Measurements from ENCODE around the gene CIDEC. TPM values are rescaled to one million over a fixed set of nuclear protein-coding genes. Genes with fewer than 3 reads are reported as not detected.

Gene CIDEC
- polyA plus RNA-seq, 3 donors: 0.08 TPM; not detected in 2

DNA sequence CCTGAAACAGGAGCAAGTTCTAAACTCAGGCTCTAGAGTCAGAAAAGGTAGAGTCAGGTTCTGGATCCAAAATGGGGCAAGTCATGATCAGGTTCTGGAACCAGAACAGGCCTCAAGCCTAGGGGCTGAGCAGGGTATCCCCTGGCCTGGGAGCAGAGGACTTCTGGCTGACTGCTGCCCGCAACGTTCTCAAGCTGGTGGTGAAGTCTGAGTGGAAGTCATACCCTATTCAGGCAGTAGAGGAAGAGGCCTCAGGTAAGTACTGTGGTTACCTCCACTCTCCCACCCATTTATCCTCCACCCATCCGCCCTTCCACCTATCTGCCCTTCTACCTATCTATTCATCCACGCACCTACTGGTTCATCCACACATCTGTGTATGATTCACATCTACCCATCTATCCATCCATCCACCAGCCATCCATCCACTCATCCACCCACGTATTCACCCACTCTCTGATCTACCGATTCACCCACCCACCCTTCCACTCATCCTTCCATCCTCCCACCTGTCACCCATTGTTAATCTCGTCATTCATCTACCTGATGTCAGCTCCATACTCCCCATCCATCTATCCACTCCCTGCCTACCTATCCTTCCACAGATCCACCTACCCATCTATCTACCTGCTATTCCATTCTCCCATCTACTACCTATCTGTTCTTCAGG lies 61.3 kb downstream of the CIDEC start:
- no peak overlapping the region for H3K9ac ChIP-seq (ENCODE audit: insufficient read depth, low read length, poor library complexity, severe bottlenecking)
- no peaks in the 10 kb centered on the region for H3K27me3 ChIP-seq (ENCODE audit: control insufficient read depth in 2 of 2, insufficient read depth in 2 of 2, low read length in 2 of 2)
- no peak overlapping the region for H3K4me3 Mint-ChIP-seq
- no peak overlapping the region for H3K4me2 ChIP-seq (replicated peaks; ENCODE audit: extremely low read depth, low read length, poor library complexity, severe bottlenecking)
- H3K4me3 ChIP-seq (replicated peaks in 1 of 3; ENCODE audit: low read depth in 2 of 3, low read length in 3 of 3): no peak overlapping the region
- intact Hi-C loops (cut with micrococcal nuclease): no loop called here
- no peaks in the 10 kb centered on the region for H3K79me2 ChIP-seq (ENCODE audit: insufficient read depth, low read length)
- 95% methylated on average over 5 of the region's 7 CpGs for WGBS (ENCODE audit: insufficient coverage)
- no peaks in the 10 kb centered on the region for H4K20me1 ChIP-seq (ENCODE audit: insufficient read depth, low read length)
- H3K27ac ChIP-seq (ENCODE audit: low read depth in 1 of 2, low read length in 2 of 2): no peak overlapping the region
- DNase-seq: no peak
- peaks cover 0 to 7% (median 3%) of the 10 kb centered on the region in 3 donors for H3K27me3 Mint-ChIP-seq (ENCODE audit: low read depth in 3 of 3)
- no peak overlapping the region for H2AFZ ChIP-seq (ENCODE audit: insufficient read depth, low read depth, low read length, poor library complexity, severe bottlenecking)
- H3K4me1 ChIP-seq (ENCODE audit: control insufficient read depth in 1 of 2, insufficient read depth in 2 of 2, low read length in 2 of 2): no peaks in the 10 kb centered on the region
- no peaks in the 10 kb centered on the region for H3K9me3 ChIP-seq (replicated peaks in 1 of 2; ENCODE audit: control insufficient read depth in 1 of 2, insufficient read depth in 1 of 2, low read length in 2 of 2)
- peak overlapping the region in 2 of 7 donors; percentile 28 to 61 for H3K27ac Mint-ChIP-seq
- TF ChIP-seq, protein P1, sequence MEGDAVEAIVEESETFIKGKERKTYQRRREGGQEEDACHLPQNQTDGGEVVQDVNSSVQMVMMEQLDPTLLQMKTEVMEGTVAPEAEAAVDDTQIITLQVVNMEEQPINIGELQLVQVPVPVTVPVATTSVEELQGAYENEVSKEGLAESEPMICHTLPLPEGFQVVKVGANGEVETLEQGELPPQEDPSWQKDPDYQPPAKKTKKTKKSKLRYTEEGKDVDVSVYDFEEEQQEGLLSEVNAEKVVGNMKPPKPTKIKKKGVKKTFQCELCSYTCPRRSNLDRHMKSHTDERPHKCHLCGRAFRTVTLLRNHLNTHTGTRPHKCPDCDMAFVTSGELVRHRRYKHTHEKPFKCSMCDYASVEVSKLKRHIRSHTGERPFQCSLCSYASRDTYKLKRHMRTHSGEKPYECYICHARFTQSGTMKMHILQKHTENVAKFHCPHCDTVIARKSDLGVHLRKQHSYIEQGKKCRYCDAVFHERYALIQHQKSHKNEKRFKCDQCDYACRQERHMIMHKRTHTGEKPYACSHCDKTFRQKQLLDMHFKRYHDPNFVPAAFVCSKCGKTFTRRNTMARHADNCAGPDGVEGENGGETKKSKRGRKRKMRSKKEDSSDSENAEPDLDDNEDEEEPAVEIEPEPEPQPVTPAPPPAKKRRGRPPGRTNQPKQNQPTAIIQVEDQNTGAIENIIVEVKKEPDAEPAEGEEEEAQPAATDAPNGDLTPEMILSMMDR (IDR thresholded peaks at IDR 0.05): no peak
- no peaks in the 10 kb centered on the region for H3K4me1 Mint-ChIP-seq
- peaks cover 0 to 2% (median 0%) of the 10 kb centered on the region in 7 donors for H3K9me3 Mint-ChIP-seq
- H3K36me3 Mint-ChIP-seq: peaks cover 26 to 48% of the 10 kb centered on the region in 2 donors
- H3K36me3 ChIP-seq (replicated peaks in 1 of 2; ENCODE audit: control insufficient read depth in 1 of 2, insufficient read depth in 2 of 2, low read length in 2 of 2): peaks cover 6 to 32% of the 10 kb centered on the region in 2 donors

DNA sequence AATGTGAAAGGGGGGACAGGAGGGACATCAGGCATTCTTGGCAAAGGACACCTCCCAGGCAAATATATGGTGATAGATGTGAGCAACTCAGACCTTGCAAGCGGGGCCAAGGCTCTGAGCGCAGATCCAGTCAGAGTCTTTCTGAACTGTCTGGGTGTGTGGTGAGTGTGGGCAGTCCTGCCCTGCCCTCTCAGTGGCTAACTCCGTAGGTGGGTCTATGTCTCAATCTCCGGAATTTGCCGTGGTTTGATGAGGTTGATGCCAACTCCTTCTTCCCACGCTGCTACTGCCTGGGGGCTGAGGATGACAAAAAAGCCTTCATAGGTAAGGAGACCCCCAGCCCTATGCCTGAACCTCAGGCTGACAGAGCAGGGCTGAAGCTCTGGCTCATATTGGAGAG lies 62.6 kb downstream of the CIDEC start:
- no peak overlapping the region for H3K4me3 Mint-ChIP-seq
- no peaks in the 10 kb centered on the region for H3K79me2 ChIP-seq (ENCODE audit: insufficient read depth, low read length)
- H3K27me3 ChIP-seq (ENCODE audit: control insufficient read depth in 2 of 2, insufficient read depth in 2 of 2, low read length in 2 of 2): no peaks in the 10 kb centered on the region
- no peak overlapping the region for H3K4me3 ChIP-seq (replicated peaks in 1 of 3; ENCODE audit: low read depth in 2 of 3, low read length in 3 of 3)
- peaks cover 0 to 7% (median 3%) of the 10 kb centered on the region in 3 donors for H3K27me3 Mint-ChIP-seq (ENCODE audit: low read depth in 3 of 3)
- TF ChIP-seq, protein P1 (IDR thresholded peaks at IDR 0.05): no peak
- intact Hi-C loops (cut with micrococcal nuclease): no loop called here
- no peaks in the 10 kb centered on the region for H3K4me1 Mint-ChIP-seq
- peaks cover 35 to 58% of the 10 kb centered on the region in 2 donors for H3K36me3 Mint-ChIP-seq
- H3K27ac ChIP-seq (ENCODE audit: low read depth in 1 of 2, low read length in 2 of 2): no peak overlapping the region
- WGBS (ENCODE audit: insufficient coverage): 92% methylated on average over 6 of the region's 6 CpGs
- no peak overlapping the region for H2AFZ ChIP-seq (ENCODE audit: insufficient read depth, low read depth, low read length, poor library complexity, severe bottlenecking)
- no peaks in the 10 kb centered on the region for H3K9me3 ChIP-seq (replicated peaks in 1 of 2; ENCODE audit: control insufficient read depth in 1 of 2, insufficient read depth in 1 of 2, low read length in 2 of 2)
- DNase-seq: no peak
- peaks cover 0 to 2% (median 0%) of the 10 kb centered on the region in 7 donors for H3K9me3 Mint-ChIP-seq
- H3K4me1 ChIP-seq (ENCODE audit: control insufficient read depth in 1 of 2, insufficient read depth in 2 of 2, low read length in 2 of 2): no peaks in the 10 kb centered on the region
- H3K9ac ChIP-seq (ENCODE audit: insufficient read depth, low read length, poor library complexity, severe bottlenecking): no peak overlapping the region
- no peaks in the 10 kb centered on the region for H4K20me1 ChIP-seq (ENCODE audit: insufficient read depth, low read length)
- H3K36me3 ChIP-seq (replicated peaks in 1 of 2; ENCODE audit: control insufficient read depth in 1 of 2, insufficient read depth in 2 of 2, low read length in 2 of 2): peaks cover 15 to 44% of the 10 kb centered on the region in 2 donors
- peak overlapping the region in 1 of 7 donors; percentile 70 for H3K27ac Mint-ChIP-seq
- H3K4me2 ChIP-seq (replicated peaks; ENCODE audit: extremely low read depth, low read length, poor library complexity, severe bottlenecking): no peak overlapping the region

Small RNAs within 50 kb of the gene (small RNA-seq; reads per million reads assigned to genes)
- gene RNU6-882P (ENCODE audit: insufficient read length, low read depth): not detected

Other genes with a start within 250 kb of the CIDEC start
- gene MTMR14, start 230.7 kb downstream of the CIDEC start, polyA plus RNA-seq: 100 to 1,000 TPM; 126 to 174 (median 167) TPM
- under 1 TPM in 2 of 3 donors, not detected in 1; 0.51 to 0.55 TPM for gene CPNE9, start 176.4 kb downstream of the CIDEC start, polyA plus RNA-seq
- gene BRPF1, start 148.5 kb downstream of the CIDEC start, polyA plus RNA-seq: 10 to 100 TPM in 2 of 3 donors, 1 to 10 TPM in 1; 5.1 to 22.5 (median 10.4) TPM
- gene OGG1, start 130.3 kb downstream of the CIDEC start, polyA plus RNA-seq: 10 to 100 TPM; 17.4 to 21.9 (median 20.5) TPM
- 100 to 1,000 TPM; 106 to 137 (median 118) TPM for gene CAMK1, start 110.3 kb downstream of the CIDEC start, polyA plus RNA-seq
- 10 to 100 TPM; 36.1 to 47.2 (median 46.9) TPM for gene TADA3, start 87.8 kb downstream of the CIDEC start, polyA plus RNA-seq
- 100 to 1,000 TPM; 211 to 390 (median 389) TPM for gene ARPC4, start 87.2 kb downstream of the CIDEC start, polyA plus RNA-seq
- gene TTLL3, start 70.0 kb downstream of the CIDEC start, polyA plus RNA-seq: 100 to 1,000 TPM in 1 of 3 donors, 1 to 10 TPM in 2; 1.1 to 196 (median 1.8) TPM
- gene RPUSD3, start 36.2 kb downstream of the CIDEC start, polyA plus RNA-seq: 10 to 100 TPM; 42.6 to 51.5 (median 43.4) TPM
- gene JAGN1, start 10.4 kb upstream of the CIDEC start, polyA plus RNA-seq: 10 to 100 TPM; 17.3 to 56.3 (median 49.8) TPM
- under 1 TPM in 1 of 3 donors, not detected in 2; 0.27 TPM for gene IL17RE, start 22.6 kb upstream of the CIDEC start, polyA plus RNA-seq
- 10 to 100 TPM in 1 of 3 donors, 1 to 10 TPM in 2; 8.3 to 17.9 (median 9.3) TPM for gene IL17RC, start 36.8 kb upstream of the CIDEC start, polyA plus RNA-seq
- gene CRELD1, start 53.6 kb upstream of the CIDEC start, polyA plus RNA-seq: 10 to 100 TPM; 16.1 to 23.4 (median 19.2) TPM
- under 1 TPM; 0.11 to 0.57 (median 0.31) TPM for gene PRRT3, start 72.2 kb upstream of the CIDEC start, polyA plus RNA-seq
- 100 to 1,000 TPM in 2 of 3 donors, 10 to 100 TPM in 1; 99.9 to 111 (median 105) TPM for gene EMC3, start 106.6 kb upstream of the CIDEC start, polyA plus RNA-seq
- 10 to 100 TPM in 1 of 3 donors, 1 to 10 TPM in 2; 1.3 to 11.6 (median 2.4) TPM for gene FANCD2, start 146.2 kb upstream of the CIDEC start, polyA plus RNA-seq
- not detected for gene FANCD2OS, start 228.0 kb upstream of the CIDEC start, polyA plus RNA-seq
- 100 to 1,000 TPM; 144 to 318 (median 295) TPM for gene BRK1, start 235.4 kb upstream of the CIDEC start, polyA plus RNA-seq

All from CD14-positive monocyte (primary cell).